H4 (cell line): ENCODE measurements around the gene RPGRIP1L. TPM values are rescaled to one million over a fixed set of nuclear protein-coding genes. Genes with fewer than 3 reads are reported as not detected.

Experiments
- DNase-seq: peaks from one replicate; pipeline ENCODE4 v3.0.0-alpha.2; 2015; ENCODE audit warnings: low spot score
- total RNA-seq: library from RNA; depleted of rRNA; stranded (reverse); fragments of >200 nt; shearing (Covaris generic); gene quantifications from 2 replicates; pipeline ENCODE4 v1.2.3, GENCODE V29; 2014

The RPGRIP1L gene
- total RNA-seq, 1 experiment from 2014 or later, result 8.2 TPM

- DNase-seq, result no peak
These were observed 52.3 kb downstream of the RPGRIP1L start for GRCh38 chr16:53651357-53651756.

GRCh38 chr16:53646506-53646905 lies 57.2 kb downstream of the RPGRIP1L start:
- no peak for DNase-seq

GRCh38 chr16:53643474-53643873 lies 60.2 kb downstream of the RPGRIP1L start:
- no peak for DNase-seq

GRCh38 chr16:53642094-53642493 lies 61.6 kb downstream of the RPGRIP1L start:
- no peak for DNase-seq

GRCh38 chr16:53636978-53637377 lies 66.7 kb downstream of the RPGRIP1L start:
- no peak for DNase-seq

- DNase-seq, result no peak
These were observed 71.1 kb downstream of the RPGRIP1L start for GRCh38 chr16:53632526-53632925.

GRCh38 chr16:53631236-53632025 lies 72.2 kb downstream of the RPGRIP1L start:
- DNase-seq, result no peak

GRCh38 chr16:53629607-53630312 lies 73.9 kb downstream of the RPGRIP1L start:
- no peak for DNase-seq

GRCh38 chr16:53629151-53629550 lies 74.5 kb downstream of the RPGRIP1L start:
- DNase-seq, result no peak

- DNase-seq, result no peak
These were observed 76.8 kb downstream of the RPGRIP1L start for GRCh38 chr16:53626811-53627210.

- no peak for DNase-seq
These were observed 77.5 kb downstream of the RPGRIP1L start for GRCh38 chr16:53626161-53626560.

GRCh38 chr16:53625221-53625620 lies 78.4 kb downstream of the RPGRIP1L start:
- DNase-seq, result no peak

GRCh38 chr16:53622315-53622714 lies 81.3 kb downstream of the RPGRIP1L start:
- DNase-seq, result no peak

GRCh38 chr16:53620476-53620875 lies 83.2 kb downstream of the RPGRIP1L start:
- no peak for DNase-seq

- DNase-seq, result no peak
These were observed 84.4 kb downstream of the RPGRIP1L start for GRCh38 chr16:53619235-53619634.

- no peak for DNase-seq
These were observed 89.3 kb downstream of the RPGRIP1L start for GRCh38 chr16:53614346-53614745.

GRCh38 chr16:53612003-53612402 lies 91.7 kb downstream of the RPGRIP1L start:
- DNase-seq, result no peak

GRCh38 chr16:53611179-53611696 lies 92.4 kb downstream of the RPGRIP1L start:
- no peak for DNase-seq

- no peak for DNase-seq
These were observed 94.1 kb downstream of the RPGRIP1L start for GRCh38 chr16:53609536-53609935.

- DNase-seq, result no peak
These were observed 95.6 kb downstream of the RPGRIP1L start for GRCh38 chr16:53608094-53608493.

GRCh38 chr16:53605831-53606400 lies 97.7 kb downstream of the RPGRIP1L start:
- no peak for DNase-seq

GRCh38 chr16:53605356-53605755 lies 98.3 kb downstream of the RPGRIP1L start:
- DNase-seq, result no peak

- no peak for DNase-seq
These were observed 101.7 kb downstream of the RPGRIP1L start for GRCh38 chr16:53601961-53602360.
